ENCODE results near the gene SORCS2.

SORCS2 gene

GRCh38 chr4:7673121-7673520, 480.8 kb downstream of the SORCS2 start:
- DNase-seq (ENCODE audit: low read depth), result no peak

GRCh38 chr4:7674706-7675105, 482.4 kb downstream of the SORCS2 start:
- no peak for DNase-seq (ENCODE audit: low read depth)

GRCh38 chr4:7675136-7675535, 482.8 kb downstream of the SORCS2 start:
- no peak for DNase-seq (ENCODE audit: low read depth)

GRCh38 chr4:7675612-7676320, 483.4 kb downstream of the SORCS2 start:
- no peak for DNase-seq (ENCODE audit: low read depth)

- no peak for DNase-seq (ENCODE audit: low read depth)
Measured at GRCh38 chr4:7676398-7676922, 484.1 kb downstream of the SORCS2 start.

- no peak for DNase-seq (ENCODE audit: low read depth)
Measured at GRCh38 chr4:7677086-7677485, 484.7 kb downstream of the SORCS2 start.

GRCh38 chr4:7677799-7678301, 485.5 kb downstream of the SORCS2 start:
- DNase-seq (ENCODE audit: low read depth), result no peak

- no peak for DNase-seq (ENCODE audit: low read depth)
Measured at GRCh38 chr4:7678318-7678852, 486.0 kb downstream of the SORCS2 start.

GRCh38 chr4:7679406-7680040, 487.2 kb downstream of the SORCS2 start:
- DNase-seq (ENCODE audit: low read depth), result no peak

GRCh38 chr4:7680106-7680505, 487.8 kb downstream of the SORCS2 start:
- DNase-seq (ENCODE audit: low read depth), result no peak

- no peak for DNase-seq (ENCODE audit: low read depth)
Measured at GRCh38 chr4:7680731-7681130, 488.4 kb downstream of the SORCS2 start.

GRCh38 chr4:7683126-7683703, 490.9 kb downstream of the SORCS2 start:
- no peak for DNase-seq (ENCODE audit: low read depth)

GRCh38 chr4:7684294-7684693, 492.0 kb downstream of the SORCS2 start:
- DNase-seq (ENCODE audit: low read depth), result no peak

- DNase-seq (ENCODE audit: low read depth), result no peak
Measured at GRCh38 chr4:7686070-7686870, 493.9 kb downstream of the SORCS2 start.

GRCh38 chr4:7687006-7687405, 494.7 kb downstream of the SORCS2 start:
- DNase-seq (ENCODE audit: low read depth), result no peak

GRCh38 chr4:7687796-7688195, 495.5 kb downstream of the SORCS2 start:
- no peak for DNase-seq (ENCODE audit: low read depth)

- no peak for DNase-seq (ENCODE audit: low read depth)
Measured at GRCh38 chr4:7689773-7690693, 497.7 kb downstream of the SORCS2 start.

- no peak for DNase-seq (ENCODE audit: low read depth)
Measured at GRCh38 chr4:7691061-7691460, 498.7 kb downstream of the SORCS2 start.

GRCh38 chr4:7691982-7692381, 499.6 kb downstream of the SORCS2 start:
- DNase-seq (ENCODE audit: low read depth), result no peak

GRCh38 chr4:7692451-7693236, 500.3 kb downstream of the SORCS2 start:
- no peak for DNase-seq (ENCODE audit: low read depth)
